ENCODE measurements around the gene UBE2O.

The UBE2O gene

GRCh38 chr17:76484228-76484725 lies 31.3 kb upstream of the UBE2O start:
- DNase-seq, result no peak

- DNase-seq, result no peak
Observed at GRCh38 chr17:76481071-76481655, 28.2 kb upstream of the UBE2O start.

- DNase-seq, result no peak
Observed at GRCh38 chr17:76480632-76481031, 27.7 kb upstream of the UBE2O start.

- DNase-seq, result no peak
Observed at GRCh38 chr17:76479515-76480060, 26.6 kb upstream of the UBE2O start.

- DNase-seq, result no peak
Observed at GRCh38 chr17:76478730-76479514, 26.0 kb upstream of the UBE2O start.

GRCh38 chr17:76478097-76478496 lies 25.1 kb upstream of the UBE2O start:
- DNase-seq, result no peak

GRCh38 chr17:76477576-76477975 lies 24.6 kb upstream of the UBE2O start:
- DNase-seq, result no peak

- DNase-seq, result no peak
Observed at GRCh38 chr17:76476736-76477135, 23.8 kb upstream of the UBE2O start.

- DNase-seq, result no peak
Observed at GRCh38 chr17:76475302-76475701, 22.4 kb upstream of the UBE2O start.

- no peak for DNase-seq
Observed at GRCh38 chr17:76474894-76475293, 21.9 kb upstream of the UBE2O start.

GRCh38 chr17:76474238-76474637 lies 21.3 kb upstream of the UBE2O start:
- DNase-seq, result no peak

- peak; percentile 19 for DNase-seq
Observed at GRCh38 chr17:76473541-76473985, 20.6 kb upstream of the UBE2O start.

- DNase-seq, result no peak
Observed at GRCh38 chr17:76472726-76473125, 19.8 kb upstream of the UBE2O start.

- DNase-seq, result no peak
Observed at GRCh38 chr17:76472258-76472645, 19.3 kb upstream of the UBE2O start.

- no peak for DNase-seq
Observed at GRCh38 chr17:76471498-76472257, 18.7 kb upstream of the UBE2O start.

GRCh38 chr17:76469991-76470739 lies 17.2 kb upstream of the UBE2O start:
- no peak for DNase-seq

- no peak for DNase-seq
Observed at GRCh38 chr17:76469076-76469990, 16.4 kb upstream of the UBE2O start.

- DNase-seq, result no peak
Observed at GRCh38 chr17:76468634-76469010, 15.7 kb upstream of the UBE2O start.

- DNase-seq, result no peak
Observed at GRCh38 chr17:76467809-76468633, 15.1 kb upstream of the UBE2O start.

- no peak for DNase-seq
Observed at GRCh38 chr17:76467366-76467765, 14.4 kb upstream of the UBE2O start, which contains the start of gene AANAT. Gene AANAT, plus strand, starts transcription at chr17:76467603. Its CDS starts 1,144 bp downstream, at chr17:76468747.

- DNase-seq, result no peak
Observed at GRCh38 chr17:76466775-76467130, 13.8 kb upstream of the UBE2O start.

Measured in activated CD4-positive, alpha-beta T cell treated with anti-CD3 and anti-CD28 coated beads, Interleukin-10, Interleukin-2, amounts not matched to agents 100 ng/mL and 50 ng/mL, durations not matched to agents 16 hours and 8 hours (primary cell).